IMR-90 (cell line): ENCODE data around the gene APPBP2. TPM values are rescaled to one million over a fixed set of nuclear protein-coding genes. Genes with fewer than 3 reads are reported as not detected.

Experiments used
- ATAC-seq: fragments of 200-7000 bp; cut with Tn5 transposase; 2 replicates; pipeline ENCODE4 v1.9.1; 2020; ENCODE audit warnings: low read depth, mild to moderate bottlenecking, moderate library complexity
- BruUV-seq: library from RNA; stranded (reverse); fragments of 400-500 nt; replicated peaks from 2 replicates; lab custom pipeline; 2021; lab: Mats Ljungman, UMichigan
- CTCF ChIA-PET: fragments of 300-600 bp; formaldehyde crosslinking; extraction: SDS; loops from one replicate; lab custom pipeline; 2021; ENCODE audit warnings: antibody characterized with exemption; lab: Yijun Ruan, JAX
- POLR2A ChIA-PET: fragments of 300-600 bp; sonication (Branson Sonifier 250); formaldehyde crosslinking; loops from one replicate; lab custom pipeline; 2022; ENCODE audit warnings: antibody characterized with exemption; ENCODE audit not compliant: unreplicated experiment; lab: Charles Lee
- DNase-seq: peaks from one replicate; pipeline ENCODE4 v3.0.0; 2013
- H2AFZ ChIP-seq: replicated peaks from 2 replicates; pipeline ENCODE3; 2013; ENCODE audit warnings: low read length, mild to moderate bottlenecking; ENCODE audit not compliant: poor library complexity
- H2AK5ac ChIP-seq: 2 replicates; pipeline ENCODE4 v1.6.1; 2013; ENCODE audit warnings: low read depth, low read length, inconsistent platforms
- H2AK9ac ChIP-seq: replicated peaks from 2 replicates; pipeline ENCODE3; 2013; ENCODE audit warnings: mild to moderate bottlenecking, low read depth, low read length, moderate library complexity; ENCODE audit not compliant: poor library complexity
- H2BK120ac ChIP-seq: 2 replicates; pipeline ENCODE4 v1.6.1; 2013; ENCODE audit warnings: low read depth, low read length, inconsistent platforms
- H2BK15ac ChIP-seq: 3 replicates; pipeline ENCODE4 v1.6.1; 2013; ENCODE audit warnings: low read depth, low read length, inconsistent platforms
- H2BK20ac ChIP-seq: 2 replicates; pipeline ENCODE4 v1.6.1; 2013; ENCODE audit warnings: low read depth, mild to moderate bottlenecking, inconsistent platforms, low read length, moderate library complexity
- H2BK5ac ChIP-seq: 2 replicates; pipeline ENCODE4 v1.6.1; 2013; ENCODE audit warnings: mild to moderate bottlenecking, low read depth, low read length, inconsistent platforms; ENCODE audit not compliant: poor library complexity, severe bottlenecking
- H3K14ac ChIP-seq: replicated peaks from 2 replicates; pipeline ENCODE4 v1.6.1; 2013; ENCODE audit warnings: low read depth, low read length, inconsistent platforms
- H3K18ac ChIP-seq: 2 replicates; pipeline ENCODE4 v1.6.1; 2013; ENCODE audit warnings: low read depth, low read length, control low read depth
- H3K23ac ChIP-seq: 2 replicates; pipeline ENCODE4 v1.6.1; 2013; ENCODE audit warnings: low read depth, low read length, inconsistent platforms
- H3K27ac ChIP-seq: 2 replicates; pipeline ENCODE4 v1.5.1; 2013; ENCODE audit warnings: mild to moderate bottlenecking, control low read depth, low read length; ENCODE audit not compliant: insufficient read depth
- H3K27me3 ChIP-seq: 2 replicates; pipeline ENCODE4 v1.6.1; 2013; ENCODE audit warnings: low read length; ENCODE audit not compliant: control insufficient read depth, insufficient read depth
- H3K36me3 ChIP-seq: 2 replicates; pipeline ENCODE4 v1.6.1; 2013; ENCODE audit warnings: low read length, mixed read lengths; ENCODE audit not compliant: control insufficient read depth, insufficient read depth
- H3K4ac ChIP-seq: 2 replicates; pipeline ENCODE4 v1.6.1; 2013; ENCODE audit warnings: low read depth, low read length, inconsistent platforms
- H3K4me1 ChIP-seq: 2 replicates; pipeline ENCODE4 v1.6.1; 2013; ENCODE audit warnings: low read length, mixed read lengths; ENCODE audit not compliant: control insufficient read depth, insufficient read depth
- H3K4me2 ChIP-seq: 2 replicates; pipeline ENCODE4 v1.6.1; 2013; ENCODE audit warnings: low read depth, mild to moderate bottlenecking, control low read depth, low read length, moderate library complexity
- H3K4me3 ChIP-seq: 2 replicates; pipeline ENCODE4 v1.5.1; 2013; ENCODE audit warnings: low read depth, mild to moderate bottlenecking, control low read depth, low read length, moderate library complexity; ENCODE audit not compliant: insufficient read depth
- H3K56ac ChIP-seq: 2 replicates; pipeline ENCODE4 v1.6.1; 2013; ENCODE audit warnings: low read length, inconsistent platforms; ENCODE audit not compliant: insufficient read depth; ENCODE audit errors: extremely low read depth
- H3K79me1 ChIP-seq, 2 experiments: 2 replicates each; pipeline ENCODE4 v1.6.1; 2013; ENCODE audit warnings: low read length in 2 of 2, inconsistent platforms in 1 of 2, low read depth in 1 of 2
- H3K9ac ChIP-seq: 2 replicates; pipeline ENCODE4 v1.6.1; 2013; ENCODE audit warnings: low read depth, low read length, control low read depth
- H3K9me1 ChIP-seq: 2 replicates; pipeline ENCODE4 v1.6.1; 2013; ENCODE audit warnings: low read length, inconsistent platforms; ENCODE audit not compliant: insufficient read depth
- H3K9me3 ChIP-seq: 2 replicates; pipeline ENCODE4 v1.6.1; 2013; ENCODE audit warnings: low read length; ENCODE audit not compliant: control insufficient read depth, insufficient read depth
- H4K20me1 ChIP-seq: 2 replicates; pipeline ENCODE4 v1.6.1; 2013; ENCODE audit warnings: low read length, inconsistent platforms; ENCODE audit not compliant: insufficient read depth
- H4K5ac ChIP-seq: 2 replicates; pipeline ENCODE4 v1.6.1; 2013; ENCODE audit warnings: mild to moderate bottlenecking, low read depth, low read length, control low read depth
- H4K8ac ChIP-seq, 2 experiments: 2 replicates each; pipeline ENCODE4 v1.6.1; 2013; ENCODE audit warnings: low read depth in 2 of 2, low read length in 2 of 2, control low read depth in 1 of 2, inconsistent platforms in 1 of 2
- H4K91ac ChIP-seq: 2 replicates; pipeline ENCODE4 v1.6.1; 2013; ENCODE audit warnings: low read depth, low read length, inconsistent platforms; ENCODE audit not compliant: insufficient read depth
- BHLHE40 ChIP-seq: fragments of 150-350 bp; IDR thresholded peaks from 2 replicates; pipeline ENCODE4 v1.6.1; 2016; ENCODE audit warnings: mild to moderate bottlenecking, low read depth, low read length
- CEBPB ChIP-seq: IDR thresholded peaks from 2 replicates; pipeline ENCODE4 v1.6.1; 2012; ENCODE audit warnings: low read depth, low read length, improper control_type of control experiment
- CTCF ChIP-seq: conservative IDR thresholded peaks from 2 replicates; pipeline ENCODE4 v1.5.1; 2012; ENCODE audit warnings: mild to moderate bottlenecking, low read depth, low read length, improper control_type of control experiment
- ELK1 ChIP-seq: fragments of 150-350 bp; IDR thresholded peaks from 2 replicates; pipeline ENCODE4 v1.6.1; 2016; ENCODE audit warnings: low read depth, mild to moderate bottlenecking, low read length, moderate library complexity, borderline replicate concordance
- FOS ChIP-seq: fragments of 150-350 bp; IDR thresholded peaks from 2 replicates; pipeline ENCODE4 v1.6.1; 2016; ENCODE audit warnings: low read depth, low read length
- MAFK ChIP-seq: IDR thresholded peaks from 2 replicates; pipeline ENCODE4 v1.6.1; 2012; ENCODE audit warnings: low read depth, low read length, improper control_type of control experiment
- MAZ ChIP-seq: IDR thresholded peaks from 2 replicates; pipeline ENCODE4 v1.6.1; 2012; ENCODE audit warnings: low read depth, mild to moderate bottlenecking, low read length, improper control_type of control experiment, moderate library complexity, borderline replicate concordance
- MXI1 ChIP-seq: IDR thresholded peaks from 2 replicates; pipeline ENCODE4 v1.6.1; 2012; ENCODE audit warnings: low read depth, mild to moderate bottlenecking, low read length, moderate library complexity, borderline replicate concordance
- POLR2A ChIP-seq: IDR thresholded peaks from 2 replicates; pipeline ENCODE4 v1.6.1; 2012; ENCODE audit warnings: mild to moderate bottlenecking, low read depth, low read length
- RAD21 ChIP-seq: IDR thresholded peaks from 2 replicates; pipeline ENCODE4 v1.6.1; 2012; ENCODE audit warnings: low read length, improper control_type of control experiment
- RCOR1 ChIP-seq: IDR thresholded peaks from 2 replicates; pipeline ENCODE4 v1.6.1; 2012; ENCODE audit warnings: mild to moderate bottlenecking, low read length, improper control_type of control experiment; ENCODE audit not compliant: insufficient replicate concordance
- USF2 ChIP-seq: fragments of 150-350 bp; IDR thresholded peaks from 2 replicates; pipeline ENCODE4 v1.6.1; 2017; ENCODE audit warnings: mild to moderate bottlenecking, antibody characterized with exemption, low read length, low read depth
- WGBS, 2 experiments: methylation state at CpG; one replicate each; pipeline versions ENCODE4 v1.1.5 to v1.1.7; 2013; ENCODE audit warnings: missing lambda C conversion rate in 2 of 2; ENCODE audit not compliant: insufficient read length in 1 of 2; ENCODE audit errors: extremely low coverage in 2 of 2; 5-methylcytosine and 5-hydroxymethylcytosine counted together
- dilution Hi-C: fragments of 300-500 bp; cut with HindIII; formaldehyde crosslinking; loops from one replicate; pipeline ENCODE4 v1.14.3; 2018; ENCODE audit warnings: low sequenced_read_pairs; ENCODE audit not compliant: unreplicated experiment
- in situ Hi-C: fragments of 300-500 bp; cut with MboI; formaldehyde crosslinking; loops from 3 replicates; pipeline ENCODE4 v1.14.3; 2019; ENCODE audit warnings: low sequenced_read_pairs, inconsistent platforms, mixed read lengths
- intact Hi-C: fragments of 100-400 bp; cut with micrococcal nuclease; formaldehyde crosslinking; loops from 2 replicates; pipeline ENCODE4 v1.10.0; 2022
- polyA plus RNA-seq, 3 experiments: library from polyadenylated mRNA; depleted of rRNA; stranded (reverse); fragments of >200 nt; gene quantifications; 2 replicates each; pipeline ENCODE4 v1.2.3, GENCODE V29; 2012; ENCODE audit warnings: low replicate concordance in 1 of 3
- total RNA-seq: library from RNA; depleted of rRNA; stranded (reverse); fragments of >200 nt; gene quantifications from 2 replicates; pipeline ENCODE4 v1.2.3, GENCODE V29; 2012

Gene APPBP2
- total and polyA plus RNA-seq, 2 of the 4 experiments (the other 2 are of a cell fraction), result 12.3 to 93.9 TPM

- ATAC-seq (peak; percentile 96), DNase-seq (peak; percentile 98)
- CTCF ChIA-PET, result interaction anchor here (0.5 to 3.2 kb wide), 5 partner anchors 8 to 34 kb away, joined by 3 to 8 read pairs (median 4); no protein-coding TSS in a partner anchor
- Histone ChIP-seq H2BK20ac (peak overlapping the region; percentile 48; the same call in 1 of the 2 replicates), H3K23ac (no peak overlapping the region), H3K27ac (peak overlapping the region; percentile 73; the same call in 1 of the 2 replicates), H4K20me1 (peaks cover 13% of the 10 kb centered on the region; the same call in 1 of the 2 replicates), H4K8ac (peak overlapping the region in 1 of 2 experiments; percentile 22; a peak in 1 of 4 replicates), H2BK15ac (no peak overlapping the region; the same call in 2 of the 3 replicates), H3K9me1 (peaks cover 3% of the 10 kb centered on the region; the same call in 1 of the 2 replicates), H3K27me3 (no peaks in the 10 kb centered on the region), H2BK5ac (peak overlapping the region; percentile 54), H3K36me3 (no peaks in the 10 kb centered on the region), H2BK120ac (peak overlapping the region; percentile 25; the same call in 1 of the 2 replicates), H2AK5ac (peak overlapping the region; percentile 6; the same call in 1 of the 2 replicates), H3K4me2 (peak overlapping the region; percentile 64), H3K9me3 (no peaks in the 10 kb centered on the region), H3K4me1 (peaks cover 19% of the 10 kb centered on the region), H3K9ac (no peak overlapping the region), H3K14ac (no peak overlapping the region), H2AK9ac (no peak overlapping the region), H2AFZ (no peak overlapping the region), H3K4ac (peak overlapping the region; percentile 32; the same call in 1 of the 2 replicates), H3K18ac (peak overlapping the region; percentile 27), H3K56ac (no peak overlapping the region), H3K79me1 (peaks cover 0 to 3% of the 10 kb centered on the region in 2 experiments; a peak in 1 of 4 replicates), H4K91ac (no peak overlapping the region), H4K5ac (peak overlapping the region; percentile 30; the same call in 1 of the 2 replicates), H3K4me3 (no peak overlapping the region)
- in situ Hi-C loops (no loop called here), intact Hi-C loops (loop anchor here (2.0 kb wide), 1 partner anchor 35 kb away; no protein-coding TSS in a partner anchor), dilution Hi-C loops (no loop called here)
- no TSS peak for BruUV-seq
- POLR2A ChIA-PET, result interaction anchor here (0.5 kb wide), 1 partner anchor 55 kb away, joined by 4 read pairs; no protein-coding TSS in a partner anchor
- WGBS, 2 experiments, result 20% methylated on average over 1 of the region's 3 CpGs; no CpG with 5 or more reads in 1 of the 2 experiments
- TF ChIP-seq RAD21 (no peak), POLR2A (no peak), USF2 (no peak), CTCF (no peak), FOS (peak; percentile 81), CEBPB (peak; percentile 61), ELK1 (no peak), MAZ (no peak), MXI1 (peak; percentile 83), RCOR1 (peak; percentile 91), MAFK (no peak), BHLHE40 (no peak; the same call in 1 of the 2 replicates)
Observed at GRCh38 chr17:60535382-60536279, 9.6 kb upstream of the APPBP2 start.
